H9 (cell line): ENCODE results near the gene TRIM32. TPM values are rescaled to one million over a fixed set of nuclear protein-coding genes. Genes with fewer than 3 reads are reported as not detected.
A peak's percentile ranks its signal among the peaks of the same experiment; 100 is the strongest.

Experiments
- DNase-seq: peaks from one replicate; pipeline ENCODE4 v3.0.0-alpha.2; 2017
- H2AFZ ChIP-seq: one replicate; pipeline ENCODE4 v1.6.1; 2013; ENCODE audit warnings: mild to moderate bottlenecking, low read length, control low read depth, moderate library complexity
- H2AK5ac ChIP-seq: 2 replicates; pipeline ENCODE4 v1.6.1; 2013; ENCODE audit warnings: low read length, control low read depth, mixed read lengths; ENCODE audit not compliant: insufficient read length
- H2BK120ac ChIP-seq: one replicate; pipeline ENCODE4 v1.6.1; 2013; ENCODE audit warnings: low read depth, mild to moderate bottlenecking, low read length, control low read depth, inconsistent platforms; ENCODE audit not compliant: poor library complexity, severe bottlenecking
- H2BK12ac ChIP-seq: 2 replicates; pipeline ENCODE4 v1.6.1; 2013; ENCODE audit warnings: low read length, control low read depth, mixed read lengths, low read depth; ENCODE audit not compliant: insufficient read length
- H2BK15ac ChIP-seq: 2 replicates; pipeline ENCODE4 v1.6.1; 2013; ENCODE audit warnings: low read depth, low read length, control low read depth
- H2BK20ac ChIP-seq: one replicate; pipeline ENCODE4 v1.6.1; 2013; ENCODE audit warnings: low read depth, mild to moderate bottlenecking, low read length, control low read depth, inconsistent platforms; ENCODE audit not compliant: poor library complexity, severe bottlenecking
- H2BK5ac ChIP-seq: 2 replicates; pipeline ENCODE4 v1.6.1; 2013; ENCODE audit warnings: low read length, control low read depth, mixed read lengths; ENCODE audit not compliant: insufficient read length
- H3K14ac ChIP-seq: 2 replicates; pipeline ENCODE4 v1.6.1; 2013; ENCODE audit warnings: low read length, control low read depth; ENCODE audit not compliant: insufficient read depth
- H3K18ac ChIP-seq: 2 replicates; pipeline ENCODE4 v1.6.1; 2013; ENCODE audit warnings: low read depth, mild to moderate bottlenecking, mixed read lengths, low read length, control low read depth; ENCODE audit not compliant: insufficient read length
- H3K23ac ChIP-seq: 2 replicates; pipeline ENCODE4 v1.6.1; 2013; ENCODE audit warnings: low read length, control low read depth, mixed read lengths, low read depth; ENCODE audit not compliant: insufficient read length
- H3K23me2 ChIP-seq: 2 replicates; pipeline ENCODE4 v1.6.1; 2013; ENCODE audit warnings: low read depth, mild to moderate bottlenecking, mixed read lengths, low read length, control low read depth; ENCODE audit not compliant: insufficient read length, poor library complexity, severe bottlenecking
- H3K27ac ChIP-seq: 2 replicates; pipeline ENCODE4 v1.5.1; 2013; ENCODE audit warnings: low read length, control low read depth, mixed read lengths, low read depth; ENCODE audit not compliant: insufficient read length
- H3K27me3 ChIP-seq: 2 replicates; pipeline ENCODE4 v1.6.1; 2013; ENCODE audit warnings: low read length, control low read depth, inconsistent platforms; ENCODE audit not compliant: insufficient read depth
- H3K4ac ChIP-seq: 2 replicates; pipeline ENCODE4 v1.6.1; 2013; ENCODE audit warnings: low read depth, mild to moderate bottlenecking, control low read depth, inconsistent platforms, low read length, moderate library complexity
- H3K4me1 ChIP-seq: 2 replicates; pipeline ENCODE4 v1.6.1; 2013; ENCODE audit warnings: low read length, control low read depth, inconsistent platforms; ENCODE audit not compliant: insufficient read depth
- H3K4me2 ChIP-seq: 2 replicates; pipeline ENCODE4 v1.6.1; 2013; ENCODE audit warnings: low read length, control low read depth, mixed read lengths; ENCODE audit not compliant: insufficient read length, insufficient read depth
- H3K56ac ChIP-seq: 2 replicates; pipeline ENCODE4 v1.6.1; 2013; ENCODE audit warnings: low read depth, mild to moderate bottlenecking, mixed read lengths, low read length, control low read depth; ENCODE audit not compliant: insufficient read length
- H3K79me1 ChIP-seq: 2 replicates; pipeline ENCODE4 v1.6.1; 2013; ENCODE audit warnings: low read depth, mild to moderate bottlenecking, moderate library complexity, low read length, control low read depth, inconsistent platforms; ENCODE audit not compliant: insufficient read depth, poor library complexity, severe bottlenecking
- H3K79me2 ChIP-seq: 2 replicates; pipeline ENCODE4 v1.6.1; 2013; ENCODE audit warnings: low read length, control low read depth, inconsistent platforms; ENCODE audit not compliant: insufficient read depth
- H3K9ac ChIP-seq: 2 replicates; pipeline ENCODE4 v1.6.1; 2013; ENCODE audit warnings: low read length, control low read depth, mixed read lengths; ENCODE audit not compliant: insufficient read length; ENCODE audit errors: extremely low read depth
- H3K9me3 ChIP-seq: one replicate; pipeline ENCODE4 v1.6.1; 2013; ENCODE audit warnings: low read depth, low read length, inconsistent platforms; ENCODE audit not compliant: control insufficient read depth
- H3T11ph ChIP-seq: one replicate; pipeline ENCODE4 v1.6.1; 2013; ENCODE audit warnings: mild to moderate bottlenecking, low read length, control low read depth, inconsistent platforms
- H4K20me1 ChIP-seq: one replicate; pipeline ENCODE4 v1.6.1; 2013; ENCODE audit not compliant: control insufficient read depth, insufficient read length, insufficient read depth
- H4K5ac ChIP-seq: 2 replicates; pipeline ENCODE4 v1.6.1; 2013; ENCODE audit warnings: low read depth, mild to moderate bottlenecking, mixed read lengths, low read length, control low read depth; ENCODE audit not compliant: insufficient read length
- H4K8ac ChIP-seq: replicated peaks from 2 replicates; pipeline ENCODE4 v1.6.1; 2013; ENCODE audit warnings: low read length, control low read depth, mixed read lengths, low read depth; ENCODE audit not compliant: insufficient read length
- H4K91ac ChIP-seq: 2 replicates; pipeline ENCODE4 v1.6.1; 2013; ENCODE audit warnings: low read depth, mild to moderate bottlenecking, moderate library complexity, mixed read lengths, low read length, control low read depth; ENCODE audit not compliant: insufficient read length
- H3K27ac Mint-ChIP-seq, 3 experiments: 2 replicates in 2 of 3; 3 replicates in 1 of 3; pipeline ENCODE4 v1.8.0; 2020 to 2021; ENCODE audit warnings: mixed read lengths in 3 of 3, mild to moderate bottlenecking in 1 of 3, moderate library complexity in 1 of 3
- H3K27me3 Mint-ChIP-seq: 2 replicates; pipeline ENCODE4 v1.8.0; 2021; ENCODE audit warnings: low read depth, mild to moderate bottlenecking, moderate library complexity, mixed read lengths
- H3K36me3 Mint-ChIP-seq, 3 experiments: 2 replicates in 2 of 3; 3 replicates in 1 of 3; pipeline ENCODE4 v1.8.0; 2020 to 2021; ENCODE audit warnings: low read depth in 3 of 3, mixed read lengths in 3 of 3; ENCODE audit not compliant: insufficient read depth in 1 of 3
- H3K4me1 Mint-ChIP-seq, 2 experiments: 2 replicates each; pipeline ENCODE4 v1.8.0; 2020; ENCODE audit warnings: mixed read lengths in 2 of 2
- H3K4me3 Mint-ChIP-seq, 2 experiments: 2 replicates in 1 of 2; 3 replicates in 1 of 2; pipeline ENCODE4 v1.8.0; 2020 to 2021; ENCODE audit warnings: mild to moderate bottlenecking in 2 of 2, mixed read lengths in 2 of 2, moderate library complexity in 1 of 2
- H3K9me3 Mint-ChIP-seq, 2 experiments: 2 replicates in 1 of 2; 3 replicates in 1 of 2; pipeline ENCODE4 v1.8.0; 2020; ENCODE audit warnings: mild to moderate bottlenecking in 2 of 2, mixed read lengths in 2 of 2, moderate library complexity in 1 of 2
- CTCF ChIP-seq: fragments of 200-600 bp; sonication (generic); conservative IDR thresholded peaks from 3 replicates; pipeline ENCODE4 v1.8.0; 2021; ENCODE audit warnings: antibody characterized with exemption, mild to moderate bottlenecking
- WGBS: extraction: QIAGEN DNeasy Blood & Tissue Kit; methylation state at CpG from one replicate; pipeline ENCODE4 v1.1.7; 2013; ENCODE audit warnings: missing lambda C conversion rate, low lambda C conversion rate, mixed read lengths; ENCODE audit not compliant: insufficient read length; ENCODE audit errors: extremely low coverage; 5-methylcytosine and 5-hydroxymethylcytosine counted together
- total RNA-seq: library from RNA; stranded (reverse); gene quantifications from 2 replicates; pipeline ENCODE4 v1.2.1, GENCODE V29; 2021

TRIM32 gene
- total RNA-seq, 1 experiment from 2014 or later: 12.9 TPM

- no peaks in the 10 kb centered on the region for H3K36me3 Mint-ChIP-seq
- no peak overlapping the region for H3K27ac ChIP-seq
- H2AFZ ChIP-seq: no peak overlapping the region
- H3K79me2 ChIP-seq: no peaks in the 10 kb centered on the region
- H3K9me3 ChIP-seq: no peaks in the 10 kb centered on the region
- no peak overlapping the region for H3K18ac ChIP-seq
- no peak overlapping the region for H3K4me3 Mint-ChIP-seq
- peak; percentile 96 for TF ChIP-seq CTCF
- H3K27me3 ChIP-seq: no peaks in the 10 kb centered on the region; the same call in 1 of the 2 replicates
- no peak overlapping the region for H3K56ac ChIP-seq
- peaks cover 21 to 26% of the 10 kb centered on the region in 2 experiments for H3K4me1 Mint-ChIP-seq
- H4K5ac ChIP-seq: no peak overlapping the region
- H3T11ph ChIP-seq: no peak overlapping the region
- H2BK12ac ChIP-seq: no peak overlapping the region
- H4K20me1 ChIP-seq: no peaks in the 10 kb centered on the region
- H3K23ac ChIP-seq: no peak overlapping the region
- no peak overlapping the region for H2BK5ac ChIP-seq
- no peak overlapping the region for H2BK15ac ChIP-seq
- no CpG with 5 or more reads among the region's 16 CpGs for WGBS
- peaks cover 7% of the 10 kb centered on the region for H3K27me3 Mint-ChIP-seq
- H4K8ac ChIP-seq: no peak overlapping the region
- no peaks in the 10 kb centered on the region for H3K9me3 Mint-ChIP-seq
- peaks cover 4% of the 10 kb centered on the region for H3K4me1 ChIP-seq
- no peak overlapping the region for H3K9ac ChIP-seq
- H2AK5ac ChIP-seq: no peak overlapping the region
- no peak overlapping the region for H3K14ac ChIP-seq
- H4K91ac ChIP-seq: no peak overlapping the region
- no peak overlapping the region for H2BK120ac ChIP-seq
- peak overlapping the region in 1 of 3 experiments; percentile 77; a peak in 2 of 7 replicates for H3K27ac Mint-ChIP-seq
- no peak overlapping the region for H3K4ac ChIP-seq
- no peak overlapping the region for H2BK20ac ChIP-seq
- no peak overlapping the region for H3K4me2 ChIP-seq
- H3K79me1 ChIP-seq: no peaks in the 10 kb centered on the region
- peak; percentile 94 for DNase-seq
- H3K23me2 ChIP-seq: no peaks in the 10 kb centered on the region
Measured at GRCh38 chr9:116737152-116737546, 50.0 kb downstream of the TRIM32 start.
